Ramos (cell line): ENCODE measurements around the gene HTR3B.
"Not testable (repeated sequence)": the region's sequence is repeated elsewhere in the genome, so short reads cannot be mapped to it uniquely, and the experiment has no call there.

Experiments
- in situ Hi-C: fragments of 300-500 bp; cut with MboI; formaldehyde crosslinking; loops from one replicate; pipeline ENCODE4 v1.14.3; 2022; ENCODE audit warnings: low sequenced_read_pairs; ENCODE audit not compliant: unreplicated experiment

Gene HTR3B, protein sequence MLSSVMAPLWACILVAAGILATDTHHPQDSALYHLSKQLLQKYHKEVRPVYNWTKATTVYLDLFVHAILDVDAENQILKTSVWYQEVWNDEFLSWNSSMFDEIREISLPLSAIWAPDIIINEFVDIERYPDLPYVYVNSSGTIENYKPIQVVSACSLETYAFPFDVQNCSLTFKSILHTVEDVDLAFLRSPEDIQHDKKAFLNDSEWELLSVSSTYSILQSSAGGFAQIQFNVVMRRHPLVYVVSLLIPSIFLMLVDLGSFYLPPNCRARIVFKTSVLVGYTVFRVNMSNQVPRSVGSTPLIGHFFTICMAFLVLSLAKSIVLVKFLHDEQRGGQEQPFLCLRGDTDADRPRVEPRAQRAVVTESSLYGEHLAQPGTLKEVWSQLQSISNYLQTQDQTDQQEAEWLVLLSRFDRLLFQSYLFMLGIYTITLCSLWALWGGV

DNA sequence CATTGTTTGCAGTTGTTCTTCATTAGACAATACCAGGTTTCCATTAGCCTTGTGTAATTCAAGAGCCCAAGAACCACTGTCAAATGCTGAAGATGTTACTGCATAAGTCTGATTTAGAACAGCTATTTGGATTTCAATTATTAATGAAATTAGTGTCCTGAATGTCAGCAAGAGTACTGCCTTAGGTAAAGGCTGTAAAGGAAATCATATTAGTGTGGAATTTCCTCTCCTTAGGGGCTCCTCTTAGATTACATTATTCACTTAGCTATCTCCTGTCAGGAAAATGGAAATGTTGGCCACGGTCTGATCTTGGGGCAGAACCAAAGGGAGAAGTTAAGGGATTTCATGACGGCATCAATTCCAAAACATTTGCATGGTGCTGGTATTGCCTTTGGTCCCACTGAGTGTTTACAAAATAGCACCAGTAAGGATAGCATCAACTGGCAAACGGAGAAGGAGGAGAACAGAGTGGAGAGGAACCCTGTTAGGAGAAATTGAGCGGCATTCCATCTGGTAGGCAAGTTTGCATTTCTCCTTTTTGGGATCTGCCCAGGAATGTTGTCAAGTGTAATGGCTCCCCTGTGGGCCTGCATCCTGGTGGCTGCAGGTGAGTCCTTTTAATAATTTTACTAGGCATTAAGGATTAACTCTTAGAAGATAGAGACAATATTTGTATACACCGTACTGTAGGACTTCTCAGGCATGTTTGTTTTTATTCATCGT, at the start of gene HTR3B:
HTR3B (plus strand) TSS at position 418 of the 723 bp plus-strand sequence; CDS start at position 556, 138 bp downstream.
- in situ Hi-C loops: no loop called here

DNA sequence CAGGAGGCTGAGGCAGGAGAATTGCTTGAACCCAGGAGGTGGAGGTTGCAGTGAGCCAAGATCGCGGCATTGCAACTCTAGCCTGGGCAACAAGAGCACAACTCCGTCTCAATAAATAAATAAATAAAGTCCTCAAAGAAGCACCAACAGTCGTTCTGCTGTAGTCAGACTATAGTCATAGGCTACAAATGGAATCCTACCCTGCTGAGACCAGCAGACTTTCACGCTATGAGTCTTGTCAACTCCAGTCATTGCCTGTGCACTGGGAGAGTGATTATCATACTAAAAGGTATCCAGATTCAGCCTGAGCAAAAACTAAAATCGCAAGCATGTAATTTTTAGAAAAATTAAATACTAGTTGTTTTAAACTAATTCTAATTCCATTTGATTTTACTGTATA, 48.8 kb upstream of the HTR3B start:
- in situ Hi-C loops: no loop called here

DNA sequence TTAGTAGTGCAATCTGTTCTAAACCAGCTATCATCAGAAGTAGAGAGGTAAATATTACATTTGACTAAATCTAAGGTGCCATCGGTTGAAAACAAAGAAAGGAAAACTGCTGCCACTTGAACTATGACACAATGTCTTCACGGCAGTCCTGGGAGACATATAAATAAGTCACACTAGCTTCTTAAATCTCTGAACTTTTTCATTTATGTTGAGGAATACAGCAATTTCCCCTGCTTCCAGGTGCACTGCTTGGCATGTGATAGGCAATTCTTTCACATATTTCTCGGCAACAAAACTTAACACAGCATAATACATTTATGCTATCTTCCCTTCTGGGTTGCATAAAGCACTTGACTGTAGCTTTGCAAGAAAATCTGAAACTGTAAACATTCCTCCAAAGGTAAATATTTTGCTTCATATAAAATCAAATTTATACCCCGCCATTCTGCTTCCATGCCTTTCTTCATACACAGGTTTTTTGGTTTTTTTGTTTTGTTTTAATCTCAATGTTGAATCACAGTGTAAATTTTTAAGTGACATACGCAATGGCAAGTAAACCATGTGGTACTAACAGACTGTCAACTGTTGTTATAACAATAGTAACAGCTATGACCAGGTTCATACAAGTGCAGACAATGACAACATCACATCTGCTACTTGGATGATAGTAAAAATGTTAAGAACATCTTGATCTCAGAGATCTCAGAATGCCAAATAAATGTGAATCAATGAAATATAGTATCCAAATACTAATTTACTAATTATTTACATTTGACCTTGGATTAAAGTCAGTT, 47.4 kb upstream of the HTR3B start:
- in situ Hi-C loops: no loop called here

DNA sequence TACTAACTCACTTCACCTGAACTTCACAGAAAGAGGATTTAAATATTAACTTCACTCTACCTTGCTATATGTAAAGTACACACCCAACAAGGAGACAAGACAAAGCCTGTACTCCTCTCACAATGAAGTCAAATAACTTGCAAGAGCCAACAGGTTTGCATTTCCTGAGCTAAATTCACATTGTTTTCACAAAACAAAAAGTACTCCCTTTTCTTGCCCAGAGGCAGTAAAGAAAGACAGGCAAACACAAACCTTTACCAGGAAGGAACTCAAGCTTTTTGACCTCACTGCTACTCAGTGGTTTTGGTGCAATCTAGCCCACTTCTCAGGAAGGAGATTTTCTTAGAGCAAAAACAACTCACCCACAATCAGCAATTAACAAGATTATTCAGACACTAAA, 44.9 kb upstream of the HTR3B start:
- in situ Hi-C loops: no loop called here

DNA sequence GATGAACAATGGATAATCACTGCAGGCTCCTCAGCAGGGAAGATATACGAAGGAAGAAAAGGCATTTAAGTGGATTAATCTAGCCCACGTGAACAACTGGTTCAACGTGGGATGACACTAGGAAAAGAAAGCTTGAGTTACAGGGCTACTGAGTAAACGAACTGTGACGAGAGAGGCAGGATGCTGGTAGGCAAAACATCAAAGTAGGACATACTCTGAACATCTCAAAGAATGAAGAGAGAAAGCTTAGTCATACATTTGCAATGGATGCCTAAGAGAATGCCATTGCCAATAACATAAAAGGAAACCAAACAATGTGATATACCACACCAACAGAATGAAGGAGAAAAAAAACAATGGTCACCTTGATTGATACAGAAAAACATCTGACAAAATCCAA, 42.2 kb upstream of the HTR3B start:
- in situ Hi-C loops: no loop called here

DNA sequence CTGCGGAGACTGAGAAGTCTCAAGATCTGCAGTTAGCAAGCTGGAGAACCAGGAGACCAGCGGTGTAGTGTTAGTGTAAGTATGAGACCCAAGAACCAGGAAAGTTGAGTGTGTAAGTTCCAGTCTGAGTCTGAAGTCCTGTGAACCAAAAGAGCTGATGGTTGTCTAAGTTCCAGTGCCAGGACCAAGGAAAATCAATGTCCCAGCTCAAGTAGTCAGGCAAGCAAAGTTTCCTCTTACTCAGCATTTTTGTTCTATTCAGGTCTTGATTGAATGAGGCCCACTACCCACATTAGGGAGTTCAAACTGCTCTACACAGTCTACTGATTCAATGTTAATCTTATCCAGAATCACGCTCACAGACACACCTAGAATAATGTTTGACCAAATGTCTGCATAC, 40.2 kb upstream of the HTR3B start:
- in situ Hi-C loops: no loop called here

DNA sequence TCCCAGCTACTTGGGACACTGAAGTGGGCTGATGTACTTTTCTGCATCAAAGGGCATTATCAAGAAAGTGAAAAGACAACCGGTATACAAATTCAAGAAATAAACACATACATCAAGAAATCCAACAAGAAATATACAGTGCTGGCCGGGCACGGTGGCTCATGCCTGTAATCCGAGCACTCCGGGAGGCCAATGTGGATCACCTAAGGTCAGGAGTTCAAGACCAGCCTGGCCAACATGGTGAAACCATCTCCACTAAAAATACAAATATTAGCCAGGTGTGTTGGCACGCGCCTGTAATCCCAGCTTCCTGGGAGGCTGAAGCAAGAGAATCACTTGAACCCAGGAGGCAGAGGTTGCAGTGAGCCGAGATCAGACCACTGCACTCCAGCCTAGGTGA, 38.7 kb upstream of the HTR3B start:
- in situ Hi-C loops: no loop called here

DNA sequence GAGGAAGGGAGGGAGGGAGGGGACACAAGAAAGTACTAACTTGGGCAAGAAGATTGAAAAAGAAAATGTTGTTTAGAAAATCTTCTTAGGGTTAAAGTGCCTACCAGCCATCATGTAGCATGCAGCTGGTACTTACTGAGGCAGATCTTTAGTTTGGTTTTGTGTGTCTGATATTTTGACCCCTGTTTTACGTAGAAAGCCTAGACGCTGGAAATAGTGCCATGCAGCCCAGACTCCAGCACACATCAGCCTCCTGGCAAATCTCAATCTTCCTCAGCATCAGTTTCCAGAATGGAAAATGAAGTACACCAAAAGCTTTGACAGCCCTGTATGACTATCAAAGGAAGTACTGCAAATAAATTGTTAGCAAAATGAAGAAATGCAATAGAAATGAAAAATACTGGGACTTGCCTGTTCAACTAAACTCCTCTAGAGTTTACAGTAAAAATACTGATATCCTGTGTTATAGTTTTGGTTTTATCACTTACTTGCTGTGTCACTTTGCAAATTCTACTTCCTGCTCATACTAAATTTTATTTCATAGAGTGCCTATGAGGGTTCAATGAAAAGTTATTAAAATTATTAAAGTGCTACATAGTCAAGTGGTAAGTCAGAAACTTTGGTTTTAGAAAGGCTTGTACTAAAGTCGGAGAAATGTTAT, 36.6 kb upstream of the HTR3B start:
- in situ Hi-C loops: no loop called here

DNA sequence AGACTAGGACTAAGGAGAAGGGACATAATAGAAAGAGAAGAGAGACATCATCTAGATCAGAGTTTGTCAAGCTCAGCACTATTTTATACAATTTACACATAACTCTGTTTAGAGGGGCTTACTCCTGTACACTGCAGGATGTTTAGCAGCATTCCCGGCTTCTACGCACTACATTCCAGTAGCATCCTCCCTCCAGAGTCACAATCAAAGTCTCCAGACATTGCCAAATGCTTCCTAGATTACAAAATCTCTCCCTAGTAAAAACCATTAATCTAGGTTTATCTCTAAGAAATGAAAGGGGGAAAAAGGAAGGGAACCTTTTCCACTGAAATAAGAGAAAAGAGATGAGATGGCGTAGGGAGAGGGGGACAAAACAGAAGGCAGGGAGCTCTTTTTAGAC, 33.3 kb upstream of the HTR3B start:
- in situ Hi-C loops: no loop called here

DNA sequence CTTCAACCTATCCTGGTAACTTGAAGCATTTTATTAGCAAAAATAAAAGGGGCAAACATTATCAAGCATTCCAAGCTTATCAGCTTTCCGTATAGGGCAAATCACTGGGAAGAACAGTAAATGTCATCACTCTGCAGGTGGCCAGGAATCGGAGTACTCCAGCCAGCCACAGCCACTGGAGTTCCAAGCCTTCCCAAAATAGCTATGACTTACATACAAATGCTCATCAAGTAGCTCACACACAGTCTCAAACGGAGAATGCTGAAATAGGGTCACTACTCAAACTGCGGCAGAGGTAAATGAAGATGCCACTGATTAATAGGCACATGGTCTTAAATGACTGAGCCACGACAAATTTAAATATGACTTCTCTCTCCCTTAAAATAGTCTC, 31.4 kb upstream of the HTR3B start:
- in situ Hi-C loops: no loop called here

DNA sequence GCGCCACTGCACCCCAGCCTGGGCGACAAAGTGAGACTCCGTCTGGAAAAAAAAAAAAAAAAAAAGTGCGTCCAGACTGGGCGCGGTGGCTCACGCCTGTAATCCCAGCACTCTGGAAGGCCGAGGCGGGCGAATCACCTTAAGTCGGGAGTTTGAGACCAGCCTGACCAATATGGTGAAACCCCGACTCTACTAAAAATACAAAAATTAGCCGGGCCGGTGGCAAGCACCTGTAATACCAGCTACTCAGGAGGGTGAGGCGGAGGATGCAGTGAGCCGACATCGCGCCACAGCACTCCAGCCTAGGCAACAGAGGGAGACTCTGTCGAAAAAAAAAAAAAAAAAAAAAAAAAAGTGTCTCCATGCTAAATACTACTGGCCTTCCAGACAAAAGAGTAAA, 30.5 kb upstream of the HTR3B start:
- in situ Hi-C loops: no loop called here

DNA sequence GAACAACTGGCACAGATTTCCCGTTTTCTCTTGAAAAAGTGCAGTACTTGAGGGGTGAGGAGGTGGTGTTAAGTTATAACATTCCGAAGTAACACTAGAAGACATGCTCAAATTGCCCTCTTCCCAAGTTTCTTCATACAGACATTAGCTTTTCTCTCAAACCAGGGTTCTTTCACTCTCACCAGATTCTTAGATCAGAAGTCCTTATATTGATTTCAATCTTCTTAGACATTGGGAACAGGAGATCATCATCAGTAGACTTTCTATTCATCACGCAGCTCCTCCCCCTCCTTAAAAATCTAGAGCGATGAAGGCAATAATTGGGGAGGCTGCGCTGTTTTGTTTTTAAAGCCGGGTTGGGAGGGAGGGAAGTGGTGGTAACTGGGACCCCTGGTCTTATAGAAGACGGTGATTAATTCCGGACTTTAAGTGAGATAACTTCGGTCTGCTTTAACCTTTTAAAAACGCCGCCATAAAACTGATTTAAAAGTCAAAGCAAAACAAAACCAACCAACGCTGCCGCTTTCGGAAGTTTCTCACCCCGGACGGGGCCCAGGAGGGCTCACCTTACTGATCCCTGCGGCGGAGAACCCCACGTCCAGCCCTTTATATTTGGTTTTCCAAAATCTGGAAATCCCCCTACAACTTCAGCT, 29.9 kb upstream of the HTR3B start:
- in situ Hi-C loops: no loop called here

DNA sequence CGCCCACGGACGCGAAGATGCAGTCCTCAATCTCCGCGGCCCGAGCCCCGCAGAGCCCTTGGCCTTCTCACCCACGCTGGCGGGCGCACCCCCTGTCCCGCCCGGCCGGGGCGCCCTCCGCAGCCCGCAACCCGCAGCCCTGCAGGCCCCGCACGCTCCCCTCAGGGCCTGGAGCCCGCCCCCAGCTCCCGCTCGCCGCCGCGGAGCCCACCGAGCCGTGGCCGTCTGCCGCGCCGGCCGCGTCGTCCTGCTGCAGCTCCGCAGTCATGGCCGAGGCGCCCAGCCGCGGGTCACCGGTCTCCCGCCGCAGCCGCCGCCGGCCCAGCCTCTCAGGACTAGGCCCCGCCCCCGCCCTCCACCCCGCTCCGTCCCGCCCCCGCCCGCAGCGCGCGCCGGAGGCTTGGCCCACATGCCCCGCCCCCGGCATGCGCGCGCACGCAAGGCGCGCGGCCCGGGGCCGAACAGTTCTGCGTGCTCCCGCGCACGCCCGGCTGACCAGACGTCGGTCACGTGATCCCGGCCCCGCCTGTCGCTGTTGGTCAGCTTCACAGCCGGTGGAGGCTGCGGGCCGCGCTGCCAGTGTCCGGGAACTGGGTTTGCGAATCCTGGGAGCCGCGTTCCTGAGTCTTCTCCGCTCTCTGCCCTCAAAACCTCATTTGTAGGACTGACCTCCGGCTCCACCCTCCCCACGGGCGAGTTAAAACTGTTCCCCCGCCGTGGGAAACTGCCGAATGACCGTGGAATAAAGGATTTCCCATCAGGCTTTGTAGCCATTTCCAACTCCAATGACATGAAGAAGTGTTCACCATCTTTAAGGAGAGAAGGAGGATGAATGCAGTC, 29.1 kb upstream of the HTR3B start, which contains the start of gene USP28:
USP28 (minus strand) TSS at position 339 of the 840 bp plus-strand sequence; CDS start at position 268, 71 bp downstream.
- in situ Hi-C loops: no loop called here

DNA sequence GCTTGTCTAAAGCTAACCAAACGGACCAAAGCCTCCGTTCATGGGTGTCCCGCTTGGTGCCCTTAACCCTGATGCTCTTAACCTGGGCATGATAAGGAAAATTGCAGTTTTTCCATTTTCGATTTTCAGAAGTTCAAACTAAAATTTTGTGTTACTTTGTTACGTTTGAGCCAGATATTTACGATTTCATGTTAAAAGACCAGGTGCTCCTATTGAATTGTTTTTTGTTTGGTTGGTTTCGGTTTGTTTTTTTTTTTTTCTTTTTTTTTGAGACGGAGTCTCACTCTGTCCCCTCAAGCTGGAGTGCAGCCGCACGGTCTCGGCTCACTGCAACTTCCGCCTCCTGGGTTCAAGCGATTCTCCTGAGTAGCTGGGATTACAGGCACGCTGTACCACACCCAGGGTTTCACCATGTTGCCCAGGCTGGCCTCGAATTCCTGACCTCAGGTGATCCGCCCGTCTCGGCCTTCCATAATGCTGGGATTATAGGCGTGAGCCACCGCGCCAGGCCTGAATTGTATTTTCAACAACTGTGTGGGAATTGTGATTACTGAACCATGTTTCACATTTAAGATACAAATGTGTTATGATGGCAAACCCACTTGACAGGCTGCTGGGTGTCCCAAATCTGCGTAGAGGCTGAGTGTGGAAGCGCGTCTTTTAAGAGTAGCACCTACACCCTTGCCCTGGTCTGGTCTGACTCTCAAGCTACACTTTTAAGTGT, 28.4 kb upstream of the HTR3B start:
- in situ Hi-C loops: no loop called here

DNA sequence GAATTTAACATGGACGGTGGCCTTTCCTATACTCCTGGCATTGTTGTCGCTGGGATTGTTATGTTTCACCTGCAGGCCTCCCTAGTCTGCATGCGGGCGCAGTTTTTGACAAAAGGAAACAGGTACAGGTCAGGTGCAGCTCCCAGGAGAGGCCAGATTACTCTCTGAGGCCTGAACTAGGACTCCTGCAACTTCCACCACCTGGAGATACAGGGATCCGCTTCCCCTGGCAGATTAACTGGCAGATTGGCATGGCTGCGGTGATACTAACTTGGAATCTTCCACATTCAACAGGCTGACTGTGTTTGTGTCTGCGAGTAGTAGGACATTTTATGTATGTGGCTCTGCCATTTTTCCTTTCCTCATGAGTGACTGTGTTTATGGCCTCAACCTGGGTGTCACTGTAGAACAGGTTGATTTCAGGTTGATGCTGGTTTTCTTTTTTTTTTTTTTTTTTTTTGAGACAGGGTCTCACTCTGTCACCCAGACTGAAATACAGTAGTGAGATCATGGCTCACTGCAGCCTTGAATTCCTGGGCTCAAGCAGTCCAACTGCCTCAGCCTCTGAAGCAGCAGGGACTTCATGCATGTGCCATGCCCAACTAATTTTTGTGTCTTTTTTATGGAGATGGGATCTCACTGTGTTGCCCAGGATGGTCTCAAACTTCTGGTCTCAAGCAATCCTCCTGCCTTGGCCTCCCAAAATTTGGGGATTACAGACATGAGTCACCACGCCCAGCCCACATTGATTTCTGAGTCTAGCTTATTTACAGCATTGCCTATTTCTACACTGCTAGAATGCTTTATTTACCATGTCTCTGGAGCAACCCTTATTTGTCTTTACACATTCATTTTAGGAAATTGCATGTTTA, 27.6 kb upstream of the HTR3B start:
- in situ Hi-C loops: no loop called here

DNA sequence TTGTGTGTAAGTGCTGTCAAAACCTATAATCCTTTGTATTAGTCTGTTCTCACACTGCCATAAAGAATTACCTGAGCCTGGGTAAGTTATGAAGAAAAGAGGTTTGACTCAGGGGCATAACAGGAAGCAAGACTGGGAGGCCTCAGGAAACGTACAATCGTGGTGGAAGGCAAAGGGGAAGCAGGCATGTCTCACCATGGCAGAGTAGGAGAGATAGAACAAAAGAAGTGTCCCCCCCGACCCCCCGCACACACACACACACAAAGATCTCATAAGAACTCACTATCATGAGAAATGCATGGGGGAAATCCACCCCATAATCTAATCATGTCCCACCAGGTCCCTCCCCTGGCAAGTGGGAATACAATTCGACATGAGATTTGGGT, 26.9 kb upstream of the HTR3B start:
- in situ Hi-C loops: no loop called here

DNA sequence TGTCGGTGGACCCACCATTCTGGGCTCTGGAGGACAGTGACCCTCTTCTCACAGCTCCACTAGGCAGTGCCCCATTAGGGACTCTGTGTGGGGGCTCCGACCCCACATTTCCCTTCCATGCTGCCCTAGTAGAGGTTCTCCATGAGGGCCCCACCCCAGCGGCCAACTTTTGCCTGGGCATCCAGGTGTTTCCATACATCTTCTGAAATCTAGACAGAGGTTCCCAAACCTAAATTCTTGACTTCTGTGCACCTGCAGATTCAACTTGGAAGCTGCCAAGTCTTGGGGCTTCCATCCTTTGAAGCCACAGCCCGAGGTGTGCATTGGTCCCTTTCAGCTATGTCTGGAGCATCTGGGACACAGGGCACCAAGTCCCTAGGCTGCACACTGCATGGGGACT, 25.1 kb upstream of the HTR3B start:
- in situ Hi-C loops: not testable (repeated sequence)
